Lung (tissue), 12 donors: ENCODE results near the gene SRP72. TPM values are rescaled to one million over a fixed set of nuclear protein-coding genes. Genes with fewer than 3 reads are reported as not detected.

Source experiments
- ATAC-seq: fragments of 200-7000 bp; cut with Tn5 transposase; one replicate; pipeline ENCODE4 v1.9.1; 2020; ENCODE audit warnings: moderate number of reproducible peaks; ENCODE audit not compliant: insufficient read depth, low FRiP score
- DNase-seq, 3 donors: peaks; one replicate each; pipeline ENCODE4 v3.0.0-alpha.2; 2013 to 2017
- H3K27ac ChIP-seq, 2 donors: one replicate each; pipeline ENCODE4 v1.5.1; 2013; ENCODE audit warnings: mild to moderate bottlenecking in 2 of 2, moderate library complexity in 2 of 2, control low read depth in 1 of 2, inconsistent platforms in 1 of 2, low read depth in 1 of 2, low read length in 1 of 2
- H3K27me3 ChIP-seq, 3 donors: one replicate each; pipeline ENCODE4 v1.5.1; 2013; ENCODE audit warnings: low read length in 2 of 3; ENCODE audit not compliant: control insufficient read depth in 3 of 3, insufficient read depth in 3 of 3
- H3K36me3 ChIP-seq, 4 donors: one replicate each; pipeline ENCODE4 v1.5.1; 2013; ENCODE audit warnings: low read length in 4 of 4, mild to moderate bottlenecking in 1 of 4, moderate library complexity in 1 of 4; ENCODE audit not compliant: control insufficient read depth in 4 of 4, insufficient read depth in 4 of 4
- H3K4me1 ChIP-seq, 5 donors: one replicate each; pipeline ENCODE4 v1.5.1; 2013; ENCODE audit warnings: low read length in 5 of 5, mild to moderate bottlenecking in 2 of 5, moderate library complexity in 1 of 5; ENCODE audit not compliant: control insufficient read depth in 5 of 5, insufficient read depth in 5 of 5
- H3K4me3 ChIP-seq: one replicate; pipeline ENCODE4 v1.5.1; 2013; ENCODE audit warnings: mild to moderate bottlenecking, control low read depth, moderate library complexity
- H3K9ac ChIP-seq, 2 donors: one replicate each; pipeline ENCODE4 v1.5.1; 2013; ENCODE audit warnings: low read length in 2 of 2, control low read depth in 1 of 2; ENCODE audit not compliant: insufficient read depth in 1 of 2
- H3K9me3 ChIP-seq, 4 donors: one replicate each; pipeline ENCODE4 v1.5.1; 2013; ENCODE audit warnings: low read length in 3 of 4, mild to moderate bottlenecking in 1 of 4, moderate library complexity in 1 of 4; ENCODE audit not compliant: control insufficient read depth in 4 of 4, insufficient read depth in 3 of 4
- WGBS, 2 donors: extraction: QIAGEN DNeasy Blood & Tissue Kit; methylation state at CpG; one replicate each; pipeline ENCODE4 v1.1.7; 2013; 5-methylcytosine and 5-hydroxymethylcytosine counted together
- polyA plus RNA-seq, 2 donors: library from polyadenylated mRNA; stranded (reverse); fragments of 200-250 nt; gene quantifications; one replicate each; pipeline ENCODE4 v1.2.1, GENCODE V29; 2013
- total RNA-seq, 2 donors: library from RNA; depleted of rRNA in 1 of 2; stranded (reverse); fragments of >200 nt in 1 of 2; gene quantifications; one replicate each; pipeline ENCODE4 v1.2.1, GENCODE V29; 2014 to 2021
- TF ChIP-seq, protein P1 (sequence below): IDR thresholded peaks from 2 replicates; pipeline ENCODE4 v1.5.1; 2012; ENCODE audit warnings: mild to moderate bottlenecking; ENCODE audit errors: control extremely low read depth, extremely low read depth
- donor health status: control.
- donor health status: control.
- donor health status: Bipolar disorder and iron deficiency.
- donor health status: healthy.
- donor health status: DM: yes; HTN: yes; CAD: no.

Gene SRP72
- total and polyA plus RNA-seq, 4 donors: 31.1 to 98.0 (median 71.1) TPM

DNA sequence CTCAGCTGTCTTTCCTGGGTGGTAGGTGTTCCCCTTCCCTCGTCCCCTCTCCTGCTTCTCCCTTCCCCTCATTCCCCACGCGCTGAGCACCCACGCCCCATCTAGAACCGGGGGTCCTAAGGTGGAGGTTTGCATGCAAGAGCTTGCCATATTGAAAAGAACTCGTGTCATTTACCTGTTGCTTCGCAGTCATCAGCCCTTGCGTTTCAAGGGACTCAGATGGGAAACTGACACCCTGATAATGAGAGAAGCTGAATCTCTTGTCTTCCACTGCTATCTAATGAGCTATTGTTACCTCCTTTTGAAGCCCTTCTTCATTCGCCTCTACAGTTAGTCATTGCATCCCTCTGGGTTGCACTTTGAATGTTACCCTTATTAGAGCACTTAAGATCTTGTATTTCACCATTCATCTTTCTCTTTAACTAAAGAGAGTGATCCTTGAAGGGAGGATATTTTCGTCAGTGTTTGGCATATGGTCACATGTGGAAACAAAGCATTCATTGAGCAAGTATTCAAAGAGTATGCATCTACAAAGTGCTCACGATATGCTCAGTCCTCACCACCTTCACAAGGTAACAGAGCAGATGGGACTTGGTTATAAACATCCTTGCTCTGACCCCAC lies 63.8 kb downstream of the SRP72 start:
- ATAC-seq (no peak), DNase-seq (no peak)
- TF ChIP-seq, protein P1, sequence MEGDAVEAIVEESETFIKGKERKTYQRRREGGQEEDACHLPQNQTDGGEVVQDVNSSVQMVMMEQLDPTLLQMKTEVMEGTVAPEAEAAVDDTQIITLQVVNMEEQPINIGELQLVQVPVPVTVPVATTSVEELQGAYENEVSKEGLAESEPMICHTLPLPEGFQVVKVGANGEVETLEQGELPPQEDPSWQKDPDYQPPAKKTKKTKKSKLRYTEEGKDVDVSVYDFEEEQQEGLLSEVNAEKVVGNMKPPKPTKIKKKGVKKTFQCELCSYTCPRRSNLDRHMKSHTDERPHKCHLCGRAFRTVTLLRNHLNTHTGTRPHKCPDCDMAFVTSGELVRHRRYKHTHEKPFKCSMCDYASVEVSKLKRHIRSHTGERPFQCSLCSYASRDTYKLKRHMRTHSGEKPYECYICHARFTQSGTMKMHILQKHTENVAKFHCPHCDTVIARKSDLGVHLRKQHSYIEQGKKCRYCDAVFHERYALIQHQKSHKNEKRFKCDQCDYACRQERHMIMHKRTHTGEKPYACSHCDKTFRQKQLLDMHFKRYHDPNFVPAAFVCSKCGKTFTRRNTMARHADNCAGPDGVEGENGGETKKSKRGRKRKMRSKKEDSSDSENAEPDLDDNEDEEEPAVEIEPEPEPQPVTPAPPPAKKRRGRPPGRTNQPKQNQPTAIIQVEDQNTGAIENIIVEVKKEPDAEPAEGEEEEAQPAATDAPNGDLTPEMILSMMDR: no peak
- no peaks in the 10 kb centered on the region for H3K9me3 ChIP-seq
- no peak overlapping the region for H3K9ac ChIP-seq
- H3K36me3 ChIP-seq: no peaks in the 10 kb centered on the region
- H3K4me1 ChIP-seq: peaks cover 0 to 7% (median 0%) of the 10 kb centered on the region in 5 donors
- no peak overlapping the region for H3K4me3 ChIP-seq
- H3K27ac ChIP-seq: no peak overlapping the region
- H3K27me3 ChIP-seq: peaks cover 0 to 5% (median 3%) of the 10 kb centered on the region in 3 donors
- 35 to 49% methylated on average over 11 of the region's 11 CpGs for WGBS, 2 donors

DNA sequence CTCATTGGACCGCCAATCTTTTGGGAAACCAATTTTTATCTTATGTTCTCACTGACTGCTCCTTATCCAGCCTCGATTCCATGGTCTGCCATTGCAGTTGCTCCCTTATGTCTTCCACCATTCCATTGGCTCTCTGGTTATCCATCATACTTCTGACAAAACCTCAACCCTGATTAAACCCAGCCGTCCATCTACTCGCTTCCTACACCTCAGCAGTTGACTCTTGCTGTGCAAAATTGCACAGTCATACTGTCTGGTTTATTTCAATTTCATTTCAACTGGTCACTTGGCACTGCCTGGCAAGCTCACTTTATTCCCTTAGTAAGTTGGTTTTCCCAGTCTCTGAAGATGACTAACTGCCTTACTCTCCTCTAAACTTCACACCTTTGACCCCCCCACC lies 64.4 kb downstream of the SRP72 start:
- Histone ChIP-seq H3K9ac (no peak overlapping the region), H3K4me1 (peaks cover 0 to 7% (median 0%) of the 10 kb centered on the region in 5 donors), H3K9me3 (no peaks in the 10 kb centered on the region), H3K4me3 (no peak overlapping the region), H3K27me3 (peaks cover 0 to 5% (median 3%) of the 10 kb centered on the region in 3 donors), H3K27ac (no peak overlapping the region), H3K36me3 (no peaks in the 10 kb centered on the region)
- ATAC-seq (no peak), DNase-seq (no peak)
- TF ChIP-seq, protein P1: no peak
- 72 to 83% methylated on average over 4 of the region's 4 CpGs for WGBS, 2 donors

DNA sequence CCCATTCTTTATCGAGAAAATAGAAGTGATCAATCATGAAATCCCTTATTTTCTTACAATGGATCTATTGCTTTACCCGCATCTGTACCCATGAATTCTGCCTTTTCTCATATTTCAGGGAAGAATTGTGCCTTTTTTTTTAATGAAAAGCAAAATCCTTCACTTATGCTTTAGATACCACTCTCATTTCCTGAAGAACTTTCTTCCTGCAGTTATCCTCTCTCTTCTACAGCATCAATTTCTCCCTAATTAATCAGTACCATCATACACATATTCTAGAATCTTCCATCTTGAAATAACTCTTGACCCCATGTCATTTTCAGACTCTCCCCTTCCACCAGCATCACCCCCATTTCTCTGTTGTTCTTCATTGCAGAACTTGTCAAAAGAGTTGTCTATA lies 64.8 kb downstream of the SRP72 start:
- DNase-seq (no peak), ATAC-seq (no peak)
- Histone ChIP-seq H3K4me1 (peaks cover 0 to 7% (median 0%) of the 10 kb centered on the region in 5 donors), H3K9me3 (no peaks in the 10 kb centered on the region), H3K27me3 (peaks cover 0 to 5% (median 3%) of the 10 kb centered on the region in 3 donors), H3K4me3 (no peak overlapping the region), H3K36me3 (no peaks in the 10 kb centered on the region), H3K27ac (no peak overlapping the region), H3K9ac (no peak overlapping the region)
- WGBS, 2 donors: 94 to 97% methylated on average over 2 of the region's 2 CpGs
- TF ChIP-seq, protein P1: no peak

DNA sequence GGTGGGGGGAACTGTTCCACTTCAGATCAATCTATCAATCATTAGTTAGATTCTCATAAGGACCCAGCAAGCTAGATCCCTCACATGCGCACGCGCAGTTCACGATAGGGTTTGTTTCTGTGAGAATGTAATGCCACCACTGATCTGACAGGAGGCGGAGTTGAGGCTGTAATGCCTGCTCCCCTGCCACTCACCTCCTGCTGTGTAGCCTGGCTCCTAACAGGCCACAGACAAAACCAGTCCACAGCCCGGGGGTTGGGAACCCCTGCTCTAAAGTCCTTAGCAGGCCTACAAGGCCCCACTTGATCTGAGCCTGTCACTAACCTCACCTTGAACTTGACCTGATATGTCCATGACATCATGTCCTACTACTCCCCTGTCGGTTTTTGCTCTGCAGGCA lies 68.5 kb downstream of the SRP72 start:
- no peaks in the 10 kb centered on the region for H3K36me3 ChIP-seq
- H3K4me1 ChIP-seq: peaks cover 0 to 3% (median 0%) of the 10 kb centered on the region in 5 donors
- H3K4me3 ChIP-seq: no peak overlapping the region
- DNase-seq (no peak), ATAC-seq (no peak)
- TF ChIP-seq, protein P1: no peak
- no peak overlapping the region for H3K27ac ChIP-seq
- peaks cover 0 to 6% (median 5%) of the 10 kb centered on the region in 3 donors for H3K27me3 ChIP-seq
- no peaks in the 10 kb centered on the region for H3K9me3 ChIP-seq
- H3K9ac ChIP-seq: no peak overlapping the region
- 85 to 90% methylated on average over 7 of the region's 7 CpGs for WGBS, 2 donors
